Stimulated activated CD4-positive, alpha-beta T cell treated with anti-CD3 and anti-CD28 coated beads, Interleukin-1b, Interleukin-23, amount 100 ng/mL, for 24 hours (primary cell): ENCODE data around the gene SLCO4A1.
"Not testable (repeated sequence)": the region's sequence is repeated elsewhere in the genome, so short reads cannot be mapped to it uniquely, and the experiment has no call there.

ENCODE experiments used
- DNase-seq, 4 experiments: peaks; one replicate each; pipeline ENCODE4 v3.0.0-alpha.2; 2020; ENCODE audit warnings: low read depth in 4 of 4, low spot score in 1 of 4

SLCO4A1 gene

GRCh38 chr20:62622178-62622876 lies 20.0 kb upstream of the SLCO4A1 start:
- no peak for DNase-seq

GRCh38 chr20:62622877-62623487 lies 19.3 kb upstream of the SLCO4A1 start:
- no peak for DNase-seq

GRCh38 chr20:62623488-62624324 lies 18.6 kb upstream of the SLCO4A1 start:
- peak; percentile 61 to 92 (median 79) for DNase-seq

GRCh38 chr20:62624325-62624690 lies 18.0 kb upstream of the SLCO4A1 start:
- no peak for DNase-seq

- DNase-seq, result no peak
These were observed 17.4 kb upstream of the SLCO4A1 start for GRCh38 chr20:62624719-62625453.

GRCh38 chr20:62625516-62625915 lies 16.8 kb upstream of the SLCO4A1 start:
- no peak for DNase-seq

- DNase-seq, result no peak
These were observed 16.3 kb upstream of the SLCO4A1 start for GRCh38 chr20:62625921-62626547.

- not testable (repeated sequence) for DNase-seq
These were observed 14.9 kb upstream of the SLCO4A1 start for GRCh38 chr20:62627425-62627824.

- DNase-seq, result no peak
These were observed 14.2 kb upstream of the SLCO4A1 start for GRCh38 chr20:62627901-62628612.

- DNase-seq, result no peak
These were observed 13.6 kb upstream of the SLCO4A1 start for GRCh38 chr20:62628691-62629090.

GRCh38 chr20:62629864-62630470 lies 12.3 kb upstream of the SLCO4A1 start:
- DNase-seq, result no peak

- no peak for DNase-seq
These were observed 10.7 kb upstream of the SLCO4A1 start for GRCh38 chr20:62631336-62632308.

GRCh38 chr20:62632575-62633090 lies 9.7 kb upstream of the SLCO4A1 start:
- DNase-seq, result no peak

- DNase-seq, result no peak
These were observed 8.5 kb upstream of the SLCO4A1 start for GRCh38 chr20:62633598-62634329.

GRCh38 chr20:62634330-62634967 lies 7.9 kb upstream of the SLCO4A1 start:
- no peak for DNase-seq

GRCh38 chr20:62635232-62635631 lies 7.1 kb upstream of the SLCO4A1 start:
- DNase-seq, result no peak

GRCh38 chr20:62635852-62636251 lies 6.5 kb upstream of the SLCO4A1 start:
- DNase-seq, result no peak
